Mucosa of descending colon (tissue), 3 donors: ENCODE data around the gene AK5. TPM values are rescaled to one million over a fixed set of nuclear protein-coding genes. Genes with fewer than 3 reads are reported as not detected.

Experiments used
- ATAC-seq: fragments of 200-7000 bp; cut with Tn5 transposase; one replicate; pipeline ENCODE4 v1.9.1; 2020; ENCODE audit warnings: mild to moderate bottlenecking, moderate library complexity
- DNase-seq, 3 donors: peaks; one replicate each; pipeline ENCODE4 v3.0.0-alpha.2; 2020
- H3K36me3 ChIP-seq: fragments of 200-600 bp; one replicate; pipeline ENCODE4 v1.8.0; 2021; ENCODE audit warnings: low read depth, mild to moderate bottlenecking
- H3K4me1 ChIP-seq: fragments of 200-600 bp; one replicate; pipeline ENCODE4 v1.8.0; 2021; ENCODE audit warnings: low read depth, mild to moderate bottlenecking
- H3K4me3 ChIP-seq: fragments of 200-600 bp; one replicate; pipeline ENCODE4 v1.8.0; 2021; ENCODE audit warnings: mild to moderate bottlenecking
- H3K9me3 ChIP-seq: fragments of 200-600 bp; one replicate; pipeline ENCODE4 v1.8.0; 2021; ENCODE audit warnings: mild to moderate bottlenecking
- intact Hi-C, 2 donors: fragments of 100-400 bp; cut with DNase I in 1 of 2; cut with micrococcal nuclease in 1 of 2; formaldehyde crosslinking; loops; one replicate each; pipeline versions ENCODE4 v1.11.0 to v1.11.1; 2022; cut with DNase I, micrococcal nuclease
- total RNA-seq, 3 donors: library from RNA; stranded (reverse); fragmentation: NEBNext Ultra II Directional in 2 of 3; extraction: Animal tissue kit (Norgen Biotek cat#: 25700) in 2 of 3; gene quantifications; one replicate each; pipeline versions ENCODE4 v1.2.1 to v1.2.4, GENCODE V29; 2021 to 2023
- TF ChIP-seq, protein P1 (sequence below): fragments of 200-600 bp; IDR thresholded peaks from one replicate; pipeline ENCODE4 v1.8.0; 2022; ENCODE audit warnings: antibody characterized with exemption, mild to moderate bottlenecking
- donor health status: DM: no; HTN: no; CAD: no; lungs with moderate emphysema.
- donor health status: DM: no; HTN: no; CAD: no.
- donor health status: DM: no; HTN: yes; CAD: no.

AK5 gene
- total RNA-seq, 3 donors from 2014 or later: 0.51 to 3.0 (median 0.84) TPM

DNA sequence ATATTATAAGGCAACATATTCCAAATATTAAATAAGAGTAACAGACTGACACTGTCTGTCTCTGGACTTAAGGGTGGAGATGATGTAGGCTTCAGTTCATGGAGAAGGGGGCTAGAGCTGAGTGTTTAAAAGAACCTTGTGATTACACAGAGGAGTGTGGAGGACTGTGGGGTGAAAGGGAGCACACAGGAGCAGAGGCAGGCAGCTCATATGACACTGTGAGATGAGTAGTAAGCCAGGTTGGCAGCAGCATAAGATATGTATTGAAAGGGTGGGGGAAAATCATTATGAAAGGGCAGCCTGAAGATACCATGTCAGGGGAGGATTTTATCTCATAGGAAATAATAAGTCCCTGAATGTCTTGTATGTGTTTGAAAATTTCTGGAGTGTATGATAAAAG is 104.5 kb downstream of the AK5 start:
- ATAC-seq: no peak
- H3K4me3 ChIP-seq: no peak overlapping the region
- no peaks in the 10 kb centered on the region for H3K9me3 ChIP-seq
- H3K4me1 ChIP-seq: no peaks in the 10 kb centered on the region
- intact Hi-C loops: no loop called here
- no peaks in the 10 kb centered on the region for H3K36me3 ChIP-seq
- TF ChIP-seq, protein P1, sequence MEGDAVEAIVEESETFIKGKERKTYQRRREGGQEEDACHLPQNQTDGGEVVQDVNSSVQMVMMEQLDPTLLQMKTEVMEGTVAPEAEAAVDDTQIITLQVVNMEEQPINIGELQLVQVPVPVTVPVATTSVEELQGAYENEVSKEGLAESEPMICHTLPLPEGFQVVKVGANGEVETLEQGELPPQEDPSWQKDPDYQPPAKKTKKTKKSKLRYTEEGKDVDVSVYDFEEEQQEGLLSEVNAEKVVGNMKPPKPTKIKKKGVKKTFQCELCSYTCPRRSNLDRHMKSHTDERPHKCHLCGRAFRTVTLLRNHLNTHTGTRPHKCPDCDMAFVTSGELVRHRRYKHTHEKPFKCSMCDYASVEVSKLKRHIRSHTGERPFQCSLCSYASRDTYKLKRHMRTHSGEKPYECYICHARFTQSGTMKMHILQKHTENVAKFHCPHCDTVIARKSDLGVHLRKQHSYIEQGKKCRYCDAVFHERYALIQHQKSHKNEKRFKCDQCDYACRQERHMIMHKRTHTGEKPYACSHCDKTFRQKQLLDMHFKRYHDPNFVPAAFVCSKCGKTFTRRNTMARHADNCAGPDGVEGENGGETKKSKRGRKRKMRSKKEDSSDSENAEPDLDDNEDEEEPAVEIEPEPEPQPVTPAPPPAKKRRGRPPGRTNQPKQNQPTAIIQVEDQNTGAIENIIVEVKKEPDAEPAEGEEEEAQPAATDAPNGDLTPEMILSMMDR: no peak
- no peak for DNase-seq

DNA sequence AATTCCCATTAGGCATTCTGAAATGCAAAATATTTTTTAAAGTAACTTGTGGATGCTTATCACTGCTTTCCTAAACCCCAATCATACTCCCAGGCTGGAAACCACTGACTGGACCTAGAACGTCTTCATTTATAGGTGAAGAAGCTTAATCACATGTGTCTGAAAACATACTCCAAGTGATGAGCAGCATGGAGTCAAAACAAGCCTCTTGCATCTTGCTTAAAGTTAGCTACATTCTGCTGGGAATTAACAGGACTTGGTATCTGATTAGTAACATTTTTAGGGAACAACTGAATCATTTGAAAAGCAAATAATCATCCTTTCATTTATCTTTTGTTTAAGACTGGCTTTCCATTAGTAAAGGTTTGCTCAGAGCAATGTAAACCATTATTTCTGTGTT is 105.7 kb downstream of the AK5 start:
- ATAC-seq (no peak), DNase-seq (no peak)
- TF ChIP-seq, protein P1: no peak
- intact Hi-C loops: no loop called here
- no peaks in the 10 kb centered on the region for H3K36me3 ChIP-seq
- no peaks in the 10 kb centered on the region for H3K9me3 ChIP-seq
- H3K4me1 ChIP-seq: no peaks in the 10 kb centered on the region
- no peak overlapping the region for H3K4me3 ChIP-seq

DNA sequence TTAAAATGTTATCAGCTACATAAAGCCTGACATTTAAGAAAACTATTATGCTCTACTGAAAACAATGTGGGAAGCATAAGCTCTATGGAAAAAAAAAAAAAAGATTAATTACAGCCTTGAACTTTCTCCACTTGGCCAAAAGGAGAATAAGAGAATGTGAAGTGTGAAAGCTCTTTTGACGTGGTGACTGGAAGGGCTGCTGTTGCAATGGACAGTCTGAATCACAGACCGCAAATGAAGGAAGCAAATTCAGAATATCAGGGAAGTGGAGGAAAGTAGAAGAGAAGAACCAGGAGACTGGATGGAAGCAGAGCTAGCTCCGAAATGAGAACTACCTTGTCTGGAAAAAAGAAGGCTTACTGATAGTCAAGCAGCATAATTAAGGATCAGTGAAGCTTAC is 106.8 kb downstream of the AK5 start:
- Histone ChIP-seq H3K4me3 (no peak overlapping the region), H3K9me3 (no peaks in the 10 kb centered on the region), H3K36me3 (no peaks in the 10 kb centered on the region), H3K4me1 (no peaks in the 10 kb centered on the region)
- TF ChIP-seq, protein P1: no peak
- ATAC-seq: no peak
- DNase-seq: no peak
- intact Hi-C loops: no loop called here

DNA sequence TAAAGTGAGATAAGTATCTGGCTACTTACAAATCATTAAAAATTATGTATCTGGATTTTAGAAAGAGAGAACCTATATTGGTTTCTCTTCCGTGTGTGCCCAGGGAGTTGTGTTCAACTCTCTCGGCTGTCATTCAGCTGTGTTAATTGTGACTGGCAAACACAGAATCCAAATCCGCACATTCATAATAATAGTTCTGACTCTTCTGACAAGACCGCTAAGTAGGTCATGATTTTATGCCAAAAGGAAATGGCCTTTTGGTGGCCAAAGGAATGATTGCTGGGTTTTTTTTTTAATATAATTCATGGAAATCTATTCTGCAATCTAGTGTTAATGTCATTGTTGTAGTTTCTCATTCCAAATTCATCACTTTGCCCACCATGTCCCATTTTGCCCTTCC is 110.7 kb downstream of the AK5 start:
- ATAC-seq: no peak
- Histone ChIP-seq H3K4me1 (no peaks in the 10 kb centered on the region), H3K9me3 (no peaks in the 10 kb centered on the region), H3K36me3 (no peaks in the 10 kb centered on the region), H3K4me3 (no peak overlapping the region)
- TF ChIP-seq, protein P1: no peak
- DNase-seq: no peak
- intact Hi-C loops: no loop called here

DNA sequence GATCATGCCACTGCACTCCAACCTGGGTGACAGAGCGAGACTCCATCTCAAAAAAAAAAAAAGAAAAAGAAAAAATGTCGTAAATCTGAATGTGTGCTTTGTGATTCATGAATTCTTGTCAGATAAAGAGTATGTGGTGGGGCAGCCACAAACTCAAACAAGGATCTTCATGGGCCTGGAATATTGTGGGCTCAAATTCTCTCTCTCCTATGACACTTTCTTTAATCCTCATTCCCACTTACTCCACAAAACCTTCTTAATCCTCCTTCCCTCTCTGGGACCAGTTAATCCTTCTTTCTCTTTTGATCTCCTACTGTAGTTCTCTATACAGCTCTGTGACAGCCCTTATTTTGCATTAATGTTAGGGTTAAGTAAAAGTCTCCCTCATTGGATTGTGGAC is 112.3 kb downstream of the AK5 start:
- TF ChIP-seq, protein P1: no peak
- no peaks in the 10 kb centered on the region for H3K36me3 ChIP-seq
- H3K9me3 ChIP-seq: no peaks in the 10 kb centered on the region
- ATAC-seq: no peak
- H3K4me3 ChIP-seq: no peak overlapping the region
- DNase-seq: no peak
- no peaks in the 10 kb centered on the region for H3K4me1 ChIP-seq
- intact Hi-C loops: no loop called here

DNA sequence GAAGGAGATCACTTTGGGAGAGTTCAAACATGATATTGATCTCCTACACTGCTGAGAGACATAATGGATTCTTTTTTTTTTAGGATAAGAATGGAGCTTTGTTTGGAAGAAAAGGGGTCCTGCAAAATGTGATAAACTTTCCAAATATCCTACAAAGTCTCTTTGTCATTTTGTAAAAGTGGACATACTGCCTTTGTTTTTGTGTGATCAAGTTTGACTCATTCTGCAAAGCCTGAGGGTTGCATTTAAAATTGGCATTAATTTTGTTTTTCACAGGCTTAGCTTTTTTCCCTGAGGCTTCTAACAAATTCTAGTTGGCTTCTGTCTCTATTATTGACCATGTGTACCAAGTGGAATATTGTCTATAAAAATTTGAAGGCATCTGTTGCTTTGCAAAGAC is 113.2 kb downstream of the AK5 start:
- no peaks in the 10 kb centered on the region for H3K36me3 ChIP-seq
- no peaks in the 10 kb centered on the region for H3K9me3 ChIP-seq
- intact Hi-C loops: no loop called here
- no peak for ATAC-seq
- H3K4me3 ChIP-seq: no peak overlapping the region
- TF ChIP-seq, protein P1: no peak
- no peak for DNase-seq
- no peaks in the 10 kb centered on the region for H3K4me1 ChIP-seq
